Hematopoietic multipotent progenitor cell treated with erythropoietin and hydrocortisone succinate and interleukin-3 and kit ligand, for 4 days (in vitro differentiated cells): ENCODE data around the gene PTPN5.

Experiments used
- DNase-seq: peaks from one replicate; pipeline ENCODE4 v3.0.0-alpha.2; 2015

The PTPN5 gene

DNA sequence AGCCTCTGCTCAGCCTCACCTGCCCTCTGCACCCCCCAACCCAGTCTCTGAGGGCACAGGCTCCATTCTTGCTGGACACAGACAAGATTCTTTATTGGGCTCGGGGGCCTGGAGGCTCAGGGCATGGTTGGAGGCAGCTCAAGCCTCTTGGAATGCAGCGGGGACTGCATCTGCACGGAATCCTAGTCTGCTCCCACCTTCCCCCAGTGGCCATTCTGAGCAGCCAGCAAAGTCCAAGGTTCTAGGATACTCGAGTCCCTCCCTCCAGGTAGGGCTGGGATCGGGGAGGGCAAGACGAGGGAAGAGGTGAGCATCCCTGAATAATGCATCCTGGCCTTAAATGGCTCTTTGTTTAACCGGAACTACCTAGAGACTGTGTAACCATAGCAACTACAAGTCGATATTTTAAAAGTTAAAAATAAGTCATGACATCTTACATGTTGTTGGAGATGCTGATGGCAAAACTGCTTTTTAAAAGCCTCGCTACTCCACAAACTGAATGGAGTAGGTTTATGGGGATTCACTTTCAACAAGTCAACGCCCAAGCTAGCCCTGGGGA lies 54.9 kb downstream of the PTPN5 start:
- DNase-seq = no peak

DNA sequence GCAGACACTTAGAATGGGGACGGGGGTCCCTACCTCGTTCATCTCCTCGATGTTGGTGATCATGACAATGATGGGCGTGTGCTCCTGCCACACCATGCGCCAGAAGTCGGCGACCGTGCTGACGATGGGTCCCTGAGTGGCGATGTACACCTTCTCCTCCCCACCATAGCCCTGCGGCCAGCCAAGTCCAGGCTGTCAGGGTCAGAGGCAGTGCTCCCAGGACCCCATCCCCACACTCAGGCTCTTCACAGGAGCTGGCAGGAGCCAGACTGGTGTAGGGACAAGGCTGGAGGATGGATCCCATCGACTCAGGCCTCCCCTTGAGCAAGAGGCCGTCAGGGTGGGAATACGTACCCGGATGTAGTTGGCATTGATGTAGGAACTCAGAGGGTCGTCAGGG lies 58.4 kb downstream of the PTPN5 start:
- no peak for DNase-seq

GRCh38 chr11:18731949-18732821 lies 59.4 kb downstream of the PTPN5 start:
- peak; percentile 72 for DNase-seq

GRCh38 chr11:18731441-18731840 lies 60.2 kb downstream of the PTPN5 start:
- no peak for DNase-seq

GRCh38 chr11:18730020-18730419 lies 61.6 kb downstream of the PTPN5 start:
- DNase-seq = no peak

GRCh38 chr11:18729426-18729825 lies 62.2 kb downstream of the PTPN5 start:
- DNase-seq = no peak

DNA sequence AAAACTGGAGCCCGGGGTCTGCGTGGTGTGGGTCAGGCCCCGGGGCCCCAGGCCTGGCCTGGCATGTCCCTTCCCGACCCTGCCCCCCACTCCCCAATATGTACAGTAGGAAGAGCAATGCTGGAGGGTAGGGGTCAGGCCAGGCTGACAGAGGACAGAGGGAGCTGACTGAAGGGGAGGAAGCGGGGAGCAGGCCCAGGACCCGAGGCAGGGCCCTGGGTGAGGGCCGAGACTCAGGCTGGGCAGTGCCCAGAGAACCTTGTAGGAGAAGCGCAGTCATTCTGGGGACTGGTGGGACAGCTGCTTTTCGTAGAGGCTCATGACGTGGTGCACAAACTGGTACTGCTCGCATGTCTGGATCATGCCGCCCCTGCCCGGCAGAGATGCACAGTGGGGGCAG lies 62.9 kb downstream of the PTPN5 start:
- no peak for DNase-seq

- peak; percentile 71 for DNase-seq
Measured at GRCh38 chr11:18727479-18728236, 63.9 kb downstream of the PTPN5 start.

DNA sequence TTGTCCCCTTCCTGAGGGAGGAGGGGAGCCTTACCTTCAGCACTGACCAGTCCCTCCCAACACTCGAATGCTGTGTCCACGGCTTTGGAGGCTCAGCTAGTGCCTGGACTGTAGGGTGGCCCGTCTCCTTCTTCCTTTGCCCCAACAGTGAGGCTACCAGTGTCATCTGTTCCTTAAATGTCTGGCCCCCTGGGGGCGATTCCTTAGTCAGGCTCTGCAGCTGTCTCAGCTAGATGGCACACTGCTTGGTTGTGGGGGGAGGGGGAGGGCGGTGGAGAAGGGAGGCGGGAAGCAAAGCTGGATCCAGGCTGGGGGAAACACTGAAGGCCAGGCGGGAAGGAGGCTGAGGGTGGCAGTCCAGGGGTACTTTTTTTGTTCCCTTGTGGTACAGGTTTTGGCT lies 65.6 kb downstream of the PTPN5 start, which contains the start of gene IGSF22:
Gene IGSF22, minus strand, starts transcription at position 149 of the 400 bp plus-strand sequence. CDS start 1,952 bp downstream, outside the sequence.
- DNase-seq = no peak

- DNase-seq = no peak
Measured at GRCh38 chr11:18723991-18724390, 67.6 kb downstream of the PTPN5 start.

- DNase-seq = no peak
Measured at GRCh38 chr11:18722293-18722637, 69.3 kb downstream of the PTPN5 start.

DNA sequence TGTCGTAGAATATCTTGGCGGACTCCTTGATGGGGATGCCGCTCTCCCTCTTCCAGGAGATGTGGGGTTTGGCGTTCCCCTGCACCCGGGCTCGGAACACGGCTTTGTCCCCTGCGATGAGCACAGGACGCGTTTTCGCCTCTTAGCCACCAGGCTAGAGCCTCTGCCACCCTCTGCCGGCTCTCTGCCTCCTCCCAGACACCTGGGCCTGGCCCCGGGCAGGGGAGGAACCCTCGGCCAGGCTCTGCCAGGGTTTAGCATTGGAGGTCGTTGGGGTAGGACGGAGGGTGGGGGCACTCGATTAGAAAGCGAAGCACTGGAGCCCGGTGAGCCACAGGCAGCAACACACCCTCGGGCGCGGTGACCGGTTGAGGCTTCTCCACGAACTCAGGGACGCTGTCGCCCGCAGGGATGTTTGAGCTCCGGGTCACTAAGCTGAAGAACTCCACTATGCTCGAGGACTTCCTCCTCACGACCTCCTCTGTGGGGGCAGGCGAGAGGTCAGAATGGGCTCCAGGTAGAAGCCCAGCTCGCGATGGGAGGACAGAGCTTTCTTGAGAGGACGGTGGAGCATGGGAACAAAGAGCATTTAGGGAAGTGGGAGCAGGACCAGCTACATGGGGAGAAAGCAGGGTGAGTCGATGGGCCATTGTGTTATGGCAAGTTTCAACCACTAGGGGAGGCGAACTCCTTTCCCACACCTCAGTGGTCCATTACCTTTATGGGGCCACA lies 69.9 kb downstream of the PTPN5 start:
- peak; percentile 65 for DNase-seq

DNA sequence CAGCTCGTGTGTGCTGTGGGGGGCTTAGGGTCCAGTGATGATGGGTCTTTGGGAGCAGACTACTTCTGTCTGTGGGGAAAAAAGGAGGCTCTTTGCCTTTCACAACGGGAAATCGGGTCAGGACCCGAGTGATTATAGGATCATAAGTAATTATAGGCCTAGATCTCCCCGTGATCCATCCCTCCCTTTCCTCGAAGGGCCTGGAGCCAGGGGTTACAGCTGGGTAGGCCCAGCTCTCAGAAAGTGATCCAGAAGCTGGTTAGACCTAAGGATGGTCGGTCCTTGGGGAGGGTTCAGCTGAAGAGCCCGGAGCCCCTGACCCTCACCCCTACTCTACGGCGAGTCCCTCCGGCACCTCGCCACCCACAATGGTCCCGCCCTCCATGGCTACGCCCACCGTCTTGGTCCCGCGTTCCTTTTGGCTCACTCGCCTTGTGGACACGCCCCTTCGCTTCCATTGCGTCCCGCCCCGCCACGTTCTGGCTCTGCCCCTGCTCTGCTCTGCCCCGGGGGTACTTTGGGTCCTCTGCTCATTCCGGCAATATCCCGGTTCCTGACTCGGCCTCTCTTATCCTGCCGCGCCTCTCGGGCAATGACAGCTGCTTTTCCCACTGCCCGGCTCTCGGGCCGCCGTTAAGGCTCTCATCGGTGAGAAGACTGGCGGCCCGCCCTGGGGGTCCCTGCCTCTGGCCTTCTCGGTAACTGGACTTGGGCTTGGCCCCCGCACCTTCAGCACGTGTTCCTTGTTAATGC lies 70.6 kb downstream of the PTPN5 start:
- DNase-seq = peak; percentile 86

DNA sequence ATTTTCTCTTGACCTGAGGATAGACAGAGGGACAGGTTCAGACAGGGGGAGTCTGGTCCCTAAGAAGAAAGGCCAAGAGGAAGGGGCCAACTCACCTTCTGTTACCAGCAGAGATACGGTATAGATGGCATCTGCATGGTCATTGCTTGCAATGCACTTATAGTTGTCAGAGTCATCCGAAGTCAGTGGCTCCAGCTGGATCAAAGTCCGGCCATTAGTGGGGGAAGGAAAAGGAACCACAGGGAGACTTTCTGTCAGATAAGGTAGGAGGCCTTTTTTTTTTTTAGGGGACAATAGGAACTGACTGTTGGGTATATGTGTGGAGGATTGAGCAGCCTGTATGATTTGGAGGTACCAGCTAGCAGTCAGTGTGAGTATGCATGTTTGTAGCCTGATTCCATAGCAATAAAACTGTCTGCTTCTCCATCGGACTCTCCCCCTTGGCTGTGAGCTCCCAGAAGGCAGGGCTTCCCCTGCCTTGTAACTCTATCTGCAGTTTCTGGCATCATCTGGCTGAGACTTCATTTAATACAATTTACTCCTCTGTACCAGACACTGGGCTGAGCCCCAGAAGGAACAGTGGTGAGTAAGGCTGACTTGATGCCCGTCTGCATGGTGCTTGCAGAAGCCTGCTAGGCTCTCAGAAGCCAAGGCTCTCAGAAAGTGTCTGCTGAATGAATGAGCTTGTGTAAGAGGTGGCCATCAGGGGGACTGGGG lies 71.3 kb downstream of the PTPN5 start:
- DNase-seq = no peak

DNA sequence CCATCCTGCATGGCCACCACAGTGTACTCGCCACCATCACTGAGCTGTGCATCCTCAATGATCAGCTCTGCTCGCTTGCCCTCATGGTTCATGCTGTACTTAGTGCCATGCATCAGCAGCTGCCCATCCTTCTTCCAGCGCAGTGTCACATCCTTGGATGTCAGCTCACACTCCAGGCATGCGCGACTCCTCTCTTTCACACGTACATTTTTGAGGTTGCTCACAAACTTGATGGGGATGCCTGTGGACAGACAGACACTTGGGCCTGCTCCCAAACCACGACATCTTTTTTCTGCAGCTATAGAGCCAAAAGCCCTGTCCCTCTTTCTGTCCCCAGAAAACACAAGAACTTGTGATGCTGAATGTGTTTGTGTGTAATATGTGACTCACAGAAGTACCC lies 76.1 kb downstream of the PTPN5 start:
- no peak for DNase-seq

GRCh38 chr11:18714443-18714780 lies 77.2 kb downstream of the PTPN5 start:
- DNase-seq = no peak

- no peak for DNase-seq
Measured at GRCh38 chr11:18713646-18714442, 77.8 kb downstream of the PTPN5 start.

DNA sequence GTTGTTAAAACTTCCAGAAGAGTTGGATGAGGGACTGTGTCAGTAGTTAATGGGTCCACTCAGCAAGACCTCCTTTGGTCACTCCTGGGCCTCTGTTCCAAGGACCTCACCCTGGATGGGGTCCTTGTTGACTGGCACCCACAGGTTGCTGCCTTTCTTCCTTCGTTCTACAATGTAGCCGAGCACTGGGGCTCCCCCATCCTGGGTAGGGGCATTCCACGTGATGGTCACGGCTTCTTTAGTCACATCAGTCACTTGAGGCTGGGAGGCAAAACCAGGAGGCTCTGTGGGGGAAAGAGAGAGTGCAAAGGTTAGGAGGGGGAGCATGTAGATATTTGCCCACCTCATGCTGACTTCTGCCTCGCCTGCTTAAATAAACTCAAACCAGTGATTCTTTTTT lies 81.1 kb downstream of the PTPN5 start:
- no peak for DNase-seq

DNA sequence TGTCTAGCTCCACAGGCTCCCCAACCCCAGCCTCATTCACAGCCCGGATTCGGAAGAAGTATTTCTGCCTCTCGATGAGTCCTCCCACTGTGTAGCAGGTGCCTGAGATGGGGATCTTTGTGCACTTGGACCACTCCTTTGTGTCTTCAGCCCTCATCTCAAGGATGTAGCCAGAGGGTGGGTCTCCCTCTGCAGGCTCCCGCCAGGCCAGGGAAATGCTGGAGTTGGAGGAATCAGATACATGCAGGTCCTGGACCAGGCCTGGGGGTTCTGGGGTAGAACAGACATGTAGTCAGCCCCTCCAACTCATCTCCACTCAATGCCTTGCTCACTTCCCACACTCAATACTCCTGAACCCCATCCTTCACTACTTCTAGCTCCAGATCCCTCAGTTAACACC lies 82.2 kb downstream of the PTPN5 start:
- no peak for DNase-seq

DNA sequence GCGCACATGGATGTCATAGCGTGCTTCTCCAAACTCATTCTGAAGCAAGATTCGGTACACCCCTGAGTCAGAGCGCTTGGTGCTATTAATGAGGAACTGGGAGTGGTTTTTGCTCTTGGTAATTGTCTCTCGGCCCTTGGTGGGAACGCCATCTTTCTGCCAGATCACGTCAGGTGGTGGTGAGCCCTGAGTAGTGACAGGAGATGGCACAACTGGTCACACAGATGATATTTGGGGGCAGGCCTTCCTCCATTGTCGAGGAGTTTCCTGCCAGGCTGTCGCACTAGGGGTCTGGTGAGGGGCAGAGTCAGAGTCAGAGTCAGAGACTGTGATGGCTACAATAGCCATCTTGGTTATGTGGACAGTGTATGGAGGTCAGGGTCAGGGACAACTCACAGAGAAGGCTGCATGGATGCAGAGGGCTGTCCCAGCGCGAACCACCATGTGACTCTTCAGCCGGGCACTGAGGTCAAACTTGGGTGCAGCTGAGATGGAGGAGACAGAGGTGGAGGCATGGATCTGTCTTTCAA lies 83.7 kb downstream of the PTPN5 start:
- DNase-seq = no peak
